GM12891 (cell line): ENCODE results near the gene WHRN.

ENCODE experiments used
- DNase-seq: peaks from one replicate; pipeline ENCODE4 v3.0.0; 2011; ENCODE audit warnings: low spot score; ENCODE audit not compliant: insufficient read length
- FAIRE-seq: peaks from 2 replicates; lab custom pipeline; 2011; peaks lifted over from hg19 to GRCh38; lab: Jason Lieb, UNC
- PAX5 ChIP-seq: IDR thresholded peaks from 2 replicates; pipeline ENCODE4 v1.6.1; 2011; ENCODE audit warnings: low read length, moderate library complexity, mild to moderate bottlenecking; ENCODE audit not compliant: insufficient read depth, severe bottlenecking
- POLR2A ChIP-seq: IDR thresholded peaks from 2 replicates; pipeline ENCODE4 v1.6.1; 2011; ENCODE audit warnings: low read depth, low read length, control low read depth
- POLR2AphosphoS5 ChIP-seq: IDR thresholded peaks from 2 replicates; pipeline ENCODE4 v1.6.1; 2011; ENCODE audit warnings: low read depth, low read length, control low read depth
- POU2F2 ChIP-seq: IDR thresholded peaks from 2 replicates; pipeline ENCODE4 v1.6.1; 2011; ENCODE audit warnings: low read depth, mild to moderate bottlenecking, control low read depth, low read length, moderate library complexity
- SPI1 ChIP-seq: IDR thresholded peaks from 2 replicates; pipeline ENCODE4 v1.6.1; 2011; ENCODE audit warnings: low read depth, low read length, control low read depth
- TAF1 ChIP-seq: IDR thresholded peaks from 2 replicates; pipeline ENCODE4 v1.6.1; 2011; ENCODE audit warnings: low read depth, low read length, control low read depth

The WHRN gene

DNA sequence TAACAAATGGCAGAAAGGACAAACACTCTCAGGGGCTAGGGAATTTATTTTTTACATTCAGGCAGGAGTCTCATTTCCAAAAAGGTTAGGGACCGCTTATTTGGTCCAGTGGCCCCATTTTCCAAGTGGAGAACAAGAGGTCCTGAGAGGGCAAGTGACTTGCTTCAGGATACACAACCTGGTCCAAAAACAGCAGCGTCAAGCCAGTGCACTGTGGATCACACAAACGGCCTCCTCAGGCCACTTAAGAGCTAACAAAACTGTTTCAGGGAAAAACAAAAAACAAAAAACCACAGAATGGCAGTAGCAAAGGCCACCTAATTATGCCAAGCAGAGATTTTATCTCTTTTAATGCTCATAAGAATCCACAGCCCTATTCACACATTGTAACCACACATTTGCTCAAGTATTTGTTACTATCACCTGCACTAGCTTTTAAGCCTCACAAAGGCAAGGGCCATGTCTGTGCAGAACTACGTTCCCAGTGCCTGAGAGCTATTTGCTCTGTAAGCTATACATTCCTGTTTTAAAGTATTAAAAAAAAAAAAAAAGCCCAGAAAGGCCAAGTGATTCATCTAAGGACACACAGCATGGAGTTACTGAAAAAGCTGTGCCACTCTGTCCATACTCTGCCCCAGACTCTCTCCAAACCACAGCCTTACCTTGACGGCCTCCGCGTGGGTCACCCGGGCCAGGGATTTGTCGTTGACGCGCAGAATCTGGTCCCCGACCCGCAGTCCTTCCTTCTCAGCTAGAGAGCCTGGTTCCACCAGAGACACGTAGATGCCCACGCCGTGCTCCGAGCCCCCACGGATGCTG is 1.5 kb downstream of the WHRN start:
- DNase-seq (no peak), FAIRE-seq (no peak)
- TF ChIP-seq SPI1 (no peak), POLR2A (no peak), PAX5 (no peak), TAF1 (no peak)

DNA sequence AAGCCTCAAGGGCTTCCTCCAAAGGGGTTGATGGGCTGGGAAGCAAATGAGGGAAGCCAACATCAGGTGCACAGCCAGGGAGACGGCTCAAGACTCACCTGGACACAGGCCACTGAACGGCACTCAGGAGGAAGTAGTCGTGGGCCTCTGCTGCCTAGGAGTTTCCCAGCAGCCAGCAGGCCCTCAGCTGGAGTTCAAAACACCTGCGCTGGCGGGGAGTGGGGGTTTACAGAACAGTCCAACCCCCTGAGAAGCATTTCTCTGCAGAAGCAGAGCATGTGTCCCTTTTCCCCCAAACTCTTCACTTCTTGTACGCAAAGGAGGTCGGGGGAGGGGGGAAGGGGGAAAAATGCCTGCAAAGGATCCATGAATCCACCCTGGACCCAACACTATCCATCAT is 2.3 kb downstream of the WHRN start:
- DNase-seq: no peak
- no peak for TF ChIP-seq PAX5
- no peak for TF ChIP-seq POLR2AphosphoS5
- no peak for TF ChIP-seq POU2F2
- no peak for TF ChIP-seq POLR2A
- TF ChIP-seq SPI1: no peak
- FAIRE-seq: no peak

GRCh38 chr9:114501796-114502682 is 3.2 kb downstream of the WHRN start:
- FAIRE-seq (no peak), DNase-seq (no peak)
- no peak for TF ChIP-seq TAF1
- TF ChIP-seq POLR2A: no peak
- no peak for TF ChIP-seq POLR2AphosphoS5
- no peak for TF ChIP-seq SPI1
- no peak for TF ChIP-seq PAX5
- TF ChIP-seq POU2F2: no peak

DNA sequence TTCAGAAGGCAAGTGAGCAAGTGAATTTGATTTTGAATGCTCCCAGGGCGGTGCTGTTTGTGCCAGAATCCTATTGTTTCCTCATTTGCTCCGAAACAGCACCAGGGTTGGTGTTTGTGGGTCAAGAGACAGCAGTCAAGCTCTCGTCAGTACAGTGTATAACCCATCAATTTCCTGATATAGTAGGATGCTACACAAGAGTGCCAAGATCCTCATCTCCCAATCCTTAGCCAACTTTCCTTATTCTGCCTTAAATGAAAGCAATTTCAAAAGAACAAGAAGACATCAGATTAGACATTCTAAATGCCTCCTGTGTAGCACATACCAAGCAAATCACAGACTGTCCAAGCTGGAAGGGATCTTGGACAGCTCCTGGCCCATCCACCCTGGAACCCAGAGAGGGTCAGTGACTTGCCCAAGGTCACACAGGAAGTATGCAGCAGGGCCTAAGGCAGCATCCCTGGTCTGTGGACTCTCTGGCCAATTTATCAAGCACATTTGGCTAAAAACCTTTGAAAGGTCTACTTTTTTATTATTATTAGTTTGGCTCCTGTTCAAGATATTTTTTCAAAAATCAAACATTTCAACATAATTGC is 4.5 kb downstream of the WHRN start:
- no peak for FAIRE-seq
- TF ChIP-seq POU2F2 (no peak), PAX5 (no peak)
- DNase-seq: no peak

DNA sequence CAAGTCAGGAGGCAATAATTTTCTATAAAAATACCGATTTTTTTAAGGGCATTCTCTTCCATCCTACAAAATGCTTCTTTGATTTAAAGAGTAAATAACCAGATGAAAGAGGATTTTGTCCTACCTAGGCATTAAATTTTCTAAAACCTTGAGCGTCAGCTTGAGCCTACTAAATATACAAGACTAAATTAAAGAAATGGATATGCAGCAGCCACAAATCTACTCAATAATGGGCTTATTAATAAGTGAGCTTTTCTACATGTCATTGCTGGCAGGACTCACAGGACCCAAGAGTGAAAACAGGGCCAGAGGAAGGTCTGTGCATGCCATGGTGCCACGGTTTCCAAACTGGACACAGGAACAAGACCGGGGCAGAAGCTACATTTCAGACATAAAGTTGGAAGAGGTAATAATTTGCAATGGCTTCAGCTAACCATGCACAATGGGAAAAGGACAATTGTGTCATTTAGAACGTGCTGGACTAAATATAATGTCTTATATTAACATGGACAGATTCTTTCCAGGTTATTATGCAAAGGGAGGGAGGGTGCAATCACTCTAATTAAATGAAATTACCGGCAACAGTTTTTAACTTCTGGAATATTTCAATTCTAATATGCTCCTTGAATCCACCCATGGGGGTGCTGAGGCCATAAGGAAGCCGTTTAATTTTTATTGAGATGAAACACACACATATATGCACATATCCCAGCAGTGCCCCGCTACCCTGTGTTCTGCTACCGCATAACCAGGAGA is 5.2 kb downstream of the WHRN start:
- no peak for TF ChIP-seq POLR2A
- TF ChIP-seq SPI1: no peak
- no peak for TF ChIP-seq POLR2AphosphoS5
- no peak for TF ChIP-seq TAF1
- no peak for TF ChIP-seq POU2F2
- no peak for FAIRE-seq
- no peak for DNase-seq

DNA sequence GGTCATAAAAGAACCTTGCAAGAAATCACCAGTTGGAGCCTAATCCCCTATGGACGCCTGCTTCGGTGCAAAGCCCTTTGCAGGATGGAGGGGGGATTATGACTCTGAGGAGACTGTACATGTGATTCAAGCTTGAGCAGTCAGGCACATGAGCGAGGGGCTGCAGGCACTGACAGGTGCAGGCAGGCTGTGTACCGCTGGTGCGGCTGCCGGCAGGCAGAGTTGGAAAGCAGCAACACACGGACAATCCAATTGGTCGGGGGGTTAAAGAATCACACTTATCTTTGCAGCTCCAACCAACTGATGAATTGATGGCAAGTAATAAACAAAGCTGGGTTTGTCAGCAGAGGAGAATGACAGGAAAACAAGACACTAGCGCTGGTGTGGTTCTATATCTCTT is 5.7 kb downstream of the WHRN start:
- TF ChIP-seq PAX5: no peak
- TF ChIP-seq TAF1: no peak
- no peak for TF ChIP-seq POLR2A
- no peak for TF ChIP-seq POLR2AphosphoS5
- no peak for TF ChIP-seq SPI1
- TF ChIP-seq POU2F2: no peak
- FAIRE-seq (no peak), DNase-seq (no peak)

GRCh38 chr9:114497727-114498382 is 7.4 kb downstream of the WHRN start:
- DNase-seq (no peak), FAIRE-seq (no peak)
- TF ChIP-seq POU2F2 (no peak), TAF1 (no peak), SPI1 (no peak), PAX5 (no peak), POLR2AphosphoS5 (no peak), POLR2A (no peak)

- TF ChIP-seq POU2F2: no peak
- TF ChIP-seq POLR2AphosphoS5: no peak
- TF ChIP-seq SPI1: no peak
- no peak for TF ChIP-seq TAF1
- TF ChIP-seq POLR2A: no peak
- TF ChIP-seq PAX5: no peak
- DNase-seq (no peak), FAIRE-seq (no peak)
These were observed 8.0 kb downstream of the WHRN start for GRCh38 chr9:114497236-114497635.

GRCh38 chr9:114496011-114496410 is 9.3 kb downstream of the WHRN start:
- no peak for TF ChIP-seq POU2F2
- no peak for TF ChIP-seq POLR2A
- no peak for TF ChIP-seq TAF1
- no peak for TF ChIP-seq POLR2AphosphoS5
- TF ChIP-seq SPI1: no peak
- no peak for TF ChIP-seq PAX5
- no peak for DNase-seq
- no peak for FAIRE-seq
